T-cell (primary cell): Measurements from ENCODE around the gene GPATCH2. TPM values are rescaled to one million over a fixed set of nuclear protein-coding genes. Genes with fewer than 3 reads are reported as not detected.

ENCODE experiments used
- ATAC-seq, 4 experiments: fragments of 200-7000 bp in 3 of 4; fragments of 150-1000 bp in 1 of 4; cut with Tn5 transposase; replicated peaks in 1 of 4; 1 replicate in 3 of 4; 2 replicates in 1 of 4; pipeline ENCODE4 v1.10.0; 2021; ENCODE audit warnings: moderate library complexity in 3 of 4, mild to moderate bottlenecking in 2 of 4, moderate number of reproducible peaks in 1 of 4
- CTCF ChIA-PET, 2 donors: fragments of 300-600 bp; sonication (Branson Sonifier 250); formaldehyde crosslinking; loops; one replicate each; lab custom pipeline; 2022; ENCODE audit warnings: antibody characterized with exemption in 2 of 2; lab: Charles Lee
- POLR2A ChIA-PET, 2 donors: fragments of 300-600 bp; sonication (Branson Sonifier 250); formaldehyde crosslinking; loops; one replicate each; lab custom pipeline; 2022; ENCODE audit warnings: antibody characterized with exemption in 2 of 2; lab: Charles Lee
- DNase-seq, 35 experiments: peaks; one replicate each; pipeline versions ENCODE4 v3.0.0 to v3.0.0-alpha.2; 2013 to 2023
- H3K27ac ChIP-seq: one replicate; pipeline ENCODE4 v1.5.1; 2013; ENCODE audit warnings: low read length
- H3K27me3 ChIP-seq, 2 experiments: replicated peaks in 1 of 2; 1 replicate in 1 of 2; 2 replicates in 1 of 2; pipeline versions ENCODE4 v1.6.1 to v1.7.0; 2013; ENCODE audit warnings: low read length in 1 of 2, mixed read lengths in 1 of 2; ENCODE audit not compliant: control insufficient read depth in 2 of 2, insufficient read depth in 2 of 2; ENCODE audit errors: extremely low read depth in 1 of 2
- H3K36me3 ChIP-seq, 2 donors: 1 replicate in 1 of 2; 2 replicates in 1 of 2; pipeline versions ENCODE4 v1.6.1 to v1.7.0; 2013; ENCODE audit warnings: low read length in 1 of 2; ENCODE audit not compliant: control insufficient read depth in 2 of 2, insufficient read depth in 1 of 2; ENCODE audit errors: extremely low read depth in 1 of 2
- H3K4me1 ChIP-seq, 2 experiments: 1 replicate in 1 of 2; 2 replicates in 1 of 2; pipeline versions ENCODE4 v1.6.1 to v1.7.0; 2013; ENCODE audit warnings: low read length in 2 of 2, mixed read lengths in 1 of 2; ENCODE audit not compliant: insufficient read depth in 2 of 2, control insufficient read depth in 1 of 2; ENCODE audit errors: extremely low read depth in 1 of 2
- H3K4me3 ChIP-seq, 2 donors: 1 replicate in 1 of 2; 2 replicates in 1 of 2; pipeline versions ENCODE4 v1.5.1 to v1.7.0; 2013; ENCODE audit warnings: mild to moderate bottlenecking in 2 of 2, low read length in 1 of 2, moderate library complexity in 1 of 2; ENCODE audit not compliant: control insufficient read depth in 1 of 2; ENCODE audit errors: extremely low read depth in 1 of 2
- H3K9me3 ChIP-seq: 2 replicates; pipeline ENCODE4 v1.7.0; 2013
- H3K27ac Mint-ChIP-seq, 2 donors: one replicate each; pipeline ENCODE4 v1.8.0; 2020 to 2021; ENCODE audit warnings: mild to moderate bottlenecking in 2 of 2, mixed read lengths in 2 of 2
- H3K27me3 Mint-ChIP-seq, 2 donors: one replicate each; pipeline ENCODE4 v1.8.0; 2021 to 2022; ENCODE audit warnings: mixed read lengths in 2 of 2
- H3K36me3 Mint-ChIP-seq: one replicate; pipeline ENCODE4 v1.8.0; 2021; ENCODE audit warnings: mixed read lengths
- H3K4me1 Mint-ChIP-seq, 3 donors: one replicate each; pipeline ENCODE4 v1.8.0; 2020 to 2022; ENCODE audit warnings: mixed read lengths in 3 of 3, mild to moderate bottlenecking in 1 of 3
- H3K4me3 Mint-ChIP-seq, 3 donors: one replicate each; pipeline ENCODE4 v1.8.0; 2020 to 2022; ENCODE audit warnings: mild to moderate bottlenecking in 3 of 3, mixed read lengths in 3 of 3, moderate library complexity in 3 of 3
- H3K9me3 Mint-ChIP-seq, 3 donors: one replicate each; pipeline ENCODE4 v1.8.0; 2020 to 2022; ENCODE audit warnings: mixed read lengths in 3 of 3
- WGBS: methylation state at CpG from one replicate; pipeline ENCODE4 v1.1.5; 2013; ENCODE audit warnings: missing lambda C conversion rate; ENCODE audit not compliant: insufficient coverage; 5-methylcytosine and 5-hydroxymethylcytosine counted together
- total RNA-seq, 35 experiments: library from RNA in 6 of 35; stranded (reverse) in 6 of 35; fragments of 120-200 nt in 1 of 35; gene quantifications; one replicate each; pipeline versions ENCODE4 v1.2.1 to v1.2.4 and lab custom pipeline; 2013 to 2026

GPATCH2 gene
- total RNA-seq, 5 donors from 2014 or later (not counting 1 experiment from before 2014, with no cell fraction given), result 9.6 to 11.4 (median 10.7) TPM

DNA sequence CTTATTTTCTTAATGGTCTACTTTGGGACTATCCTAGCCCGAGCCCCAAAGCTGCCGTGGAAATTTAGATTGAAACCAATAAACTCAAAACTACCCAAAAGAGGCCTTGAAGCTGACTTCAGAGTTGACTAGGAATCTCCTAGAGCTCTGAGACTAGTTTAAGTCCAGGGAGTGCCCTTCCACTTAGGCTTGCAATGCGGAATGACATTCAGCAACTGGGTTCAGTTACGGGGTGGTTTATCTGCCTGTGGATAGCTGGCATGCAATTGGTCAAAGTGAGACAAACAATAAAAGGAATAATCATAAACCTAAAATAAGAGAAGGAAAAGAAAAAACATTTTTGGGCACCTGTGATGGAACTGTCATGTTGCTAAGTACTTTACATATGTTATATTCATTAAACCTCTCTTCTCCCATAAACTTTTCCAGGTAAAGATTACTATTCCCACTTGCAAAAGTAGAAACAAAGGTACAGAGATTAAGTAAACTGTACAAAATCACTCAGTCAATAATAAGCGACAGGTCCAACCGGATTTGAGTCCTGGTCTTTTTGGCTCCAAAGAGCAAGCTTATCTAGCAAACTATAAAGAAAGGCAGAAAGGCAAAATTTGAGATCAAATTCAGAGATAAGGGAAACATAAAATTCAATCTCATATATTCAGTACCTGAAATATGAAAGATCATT lies 56.5 kb downstream of the GPATCH2 start:
- ATAC-seq (no peak), DNase-seq (no peak)
- Mint-ChIP-seq H3K36me3 (peaks cover 15% of the 10 kb centered on the region), H3K4me1 (no peaks in the 10 kb centered on the region), H3K4me3 (no peak overlapping the region), H3K27ac (no peak overlapping the region), H3K27me3 (no peaks in the 10 kb centered on the region), H3K9me3 (no peaks in the 10 kb centered on the region)
- H3K36me3 ChIP-seq, result no peaks in the 10 kb centered on the region
- ChIA-PET POLR2A (no interaction called here), CTCF (interaction anchor here in 1 of 2 donors (1.0 kb wide), 1 partner anchor 12 kb away, joined by 3 read pairs; no protein-coding TSS in a partner anchor)
- no peak overlapping the region for H3K4me3 ChIP-seq
- WGBS, result no CpG with 5 or more reads among the region's 6 CpGs
- H3K27me3 ChIP-seq, result no peaks in the 10 kb centered on the region
- no peak overlapping the region for H3K27ac ChIP-seq
- no peaks in the 10 kb centered on the region for H3K9me3 ChIP-seq
- no peaks in the 10 kb centered on the region for H3K4me1 ChIP-seq

DNA sequence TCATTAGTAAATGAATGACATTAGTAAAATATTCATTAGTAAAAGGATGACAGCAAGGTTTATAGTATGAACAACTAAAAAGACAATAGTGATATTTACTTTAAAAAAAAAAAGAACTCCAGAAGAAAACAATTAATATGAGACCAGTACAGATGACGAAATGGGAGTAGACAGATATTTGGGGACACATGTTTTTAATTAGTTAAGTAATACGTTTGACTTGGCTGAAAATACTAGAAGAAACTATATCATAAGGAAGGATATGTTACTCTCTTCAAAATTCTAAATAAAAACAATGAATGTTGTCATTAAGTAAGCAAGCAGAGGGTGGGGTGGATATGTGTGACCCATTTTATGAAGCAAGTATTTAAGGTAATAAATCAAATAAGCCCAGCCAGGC lies 61.9 kb downstream of the GPATCH2 start:
- H3K4me1 Mint-ChIP-seq, result no peaks in the 10 kb centered on the region
- no peak for ATAC-seq

DNA sequence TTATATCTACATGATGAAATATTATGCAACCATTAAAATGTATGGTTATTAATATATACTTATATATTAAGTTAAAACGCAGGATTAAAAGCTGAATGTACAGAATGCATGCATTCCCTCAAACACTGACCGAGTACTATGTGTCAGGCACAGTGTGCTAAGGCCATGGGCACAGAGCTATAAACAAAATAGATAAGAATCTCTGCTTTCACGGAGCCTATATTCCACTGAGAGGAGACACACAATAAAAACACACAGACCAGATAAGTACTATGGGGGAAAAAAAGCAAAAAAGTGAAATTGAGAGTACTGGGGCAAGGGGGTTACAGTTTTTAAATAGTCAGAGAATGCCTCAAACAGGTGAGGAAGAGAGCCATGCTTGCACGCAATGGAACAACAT lies 62.7 kb downstream of the GPATCH2 start:
- H3K36me3 Mint-ChIP-seq, result peaks cover 24% of the 10 kb centered on the region
- POLR2A ChIA-PET, result no interaction called here
- no peaks in the 10 kb centered on the region for H3K9me3 Mint-ChIP-seq
- no peaks in the 10 kb centered on the region for H3K4me1 Mint-ChIP-seq
- no peaks in the 10 kb centered on the region for H3K27me3 Mint-ChIP-seq
- no peak overlapping the region for H3K27ac Mint-ChIP-seq
- 100% methylated on average over 1 of the region's 4 CpGs for WGBS
- no peak overlapping the region for H3K4me3 Mint-ChIP-seq
- DNase-seq (no peak), ATAC-seq (no peak)
- CTCF ChIA-PET, result no interaction called here
- Histone ChIP-seq H3K4me1 (no peaks in the 10 kb centered on the region), H3K36me3 (no peaks in the 10 kb centered on the region), H3K9me3 (no peaks in the 10 kb centered on the region), H3K4me3 (no peak overlapping the region), H3K27ac (no peak overlapping the region), H3K27me3 (no peaks in the 10 kb centered on the region)

More for the DNA sequence above, 61.9 kb downstream of the GPATCH2 start:
- no peaks in the 10 kb centered on the region for H3K36me3 ChIP-seq
- no CpG with 5 or more reads among the region's 2 CpGs for WGBS
- peaks cover 21% of the 10 kb centered on the region for H3K36me3 Mint-ChIP-seq
- no peak overlapping the region for H3K27ac Mint-ChIP-seq
- no peak overlapping the region for H3K4me3 Mint-ChIP-seq
- CTCF ChIA-PET, result no interaction called here
- no peak overlapping the region for H3K4me3 ChIP-seq
- no peaks in the 10 kb centered on the region for H3K27me3 ChIP-seq
- POLR2A ChIA-PET, result no interaction called here
- H3K9me3 ChIP-seq, result no peaks in the 10 kb centered on the region
- no peaks in the 10 kb centered on the region for H3K4me1 ChIP-seq
- H3K27ac ChIP-seq, result no peak overlapping the region
- H3K9me3 Mint-ChIP-seq, result no peaks in the 10 kb centered on the region
- H3K27me3 Mint-ChIP-seq, result no peaks in the 10 kb centered on the region
- no peak for DNase-seq

DNA sequence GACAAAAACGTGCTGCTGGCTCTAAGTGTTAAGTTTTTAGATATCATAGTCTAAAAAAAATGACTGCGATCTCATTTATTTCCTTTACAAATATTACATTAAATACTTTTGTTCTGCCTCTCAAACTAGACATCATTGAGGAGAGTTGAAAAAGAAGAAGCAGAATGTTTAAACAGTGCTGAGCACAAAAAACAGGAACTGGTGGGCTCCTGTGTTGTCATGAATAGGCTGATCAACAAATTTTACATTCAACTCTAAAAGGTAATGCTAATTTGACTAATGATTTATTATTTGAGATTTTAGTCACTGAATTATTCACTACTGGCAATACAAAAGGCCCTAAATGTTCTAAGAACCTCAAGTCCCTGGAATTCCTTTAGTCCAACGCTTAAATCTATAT lies 66.1 kb downstream of the GPATCH2 start:
- Histone ChIP-seq H3K9me3 (no peaks in the 10 kb centered on the region), H3K36me3 (no peaks in the 10 kb centered on the region), H3K4me1 (no peaks in the 10 kb centered on the region), H3K27ac (no peak overlapping the region), H3K4me3 (no peak overlapping the region), H3K27me3 (no peaks in the 10 kb centered on the region)
- H3K36me3 Mint-ChIP-seq, result peaks cover 28% of the 10 kb centered on the region
- H3K9me3 Mint-ChIP-seq, result no peaks in the 10 kb centered on the region
- no peaks in the 10 kb centered on the region for H3K4me1 Mint-ChIP-seq
- CTCF ChIA-PET, result no interaction called here
- no peaks in the 10 kb centered on the region for H3K27me3 Mint-ChIP-seq
- no peak overlapping the region for H3K4me3 Mint-ChIP-seq
- DNase-seq (no peak), ATAC-seq (no peak)
- POLR2A ChIA-PET, result no interaction called here
- no CpG with 5 or more reads among the region's 3 CpGs for WGBS
- H3K27ac Mint-ChIP-seq, result no peak overlapping the region

DNA sequence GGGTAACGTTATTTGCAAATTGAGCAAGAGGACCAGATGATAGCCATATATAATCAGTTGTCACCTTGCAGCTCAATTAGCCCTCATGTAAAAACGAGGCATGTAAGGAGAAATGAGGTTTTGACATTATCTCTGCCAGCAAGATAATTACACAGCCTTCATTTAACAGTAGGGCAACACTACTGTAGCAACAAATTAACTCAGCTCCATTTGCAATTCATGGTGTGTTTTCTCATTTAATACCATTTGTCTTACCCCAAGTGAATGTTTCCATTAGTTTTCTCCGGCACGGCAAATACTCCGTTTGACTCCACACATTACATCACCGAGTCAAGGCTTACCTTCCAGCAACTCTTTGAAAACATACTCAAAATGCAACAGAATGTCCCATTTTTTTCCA lies 66.7 kb downstream of the GPATCH2 start:
- H3K9me3 Mint-ChIP-seq, result peaks cover 0 to 4% (median 0%) of the 10 kb centered on the region in 3 donors
- no peak overlapping the region for H3K4me3 Mint-ChIP-seq
- no peaks in the 10 kb centered on the region for H3K27me3 Mint-ChIP-seq
- ChIA-PET CTCF (no interaction called here), POLR2A (no interaction called here)
- H3K4me1 Mint-ChIP-seq, result no peaks in the 10 kb centered on the region
- Histone ChIP-seq H3K36me3 (no peaks in the 10 kb centered on the region), H3K27me3 (no peaks in the 10 kb centered on the region), H3K4me3 (no peak overlapping the region), H3K27ac (no peak overlapping the region), H3K9me3 (no peaks in the 10 kb centered on the region), H3K4me1 (no peaks in the 10 kb centered on the region)
- H3K36me3 Mint-ChIP-seq, result peaks cover 33% of the 10 kb centered on the region
- DNase-seq (no peak), ATAC-seq (no peak)
- H3K27ac Mint-ChIP-seq, result no peak overlapping the region
- no CpG with 5 or more reads among the region's 6 CpGs for WGBS

DNA sequence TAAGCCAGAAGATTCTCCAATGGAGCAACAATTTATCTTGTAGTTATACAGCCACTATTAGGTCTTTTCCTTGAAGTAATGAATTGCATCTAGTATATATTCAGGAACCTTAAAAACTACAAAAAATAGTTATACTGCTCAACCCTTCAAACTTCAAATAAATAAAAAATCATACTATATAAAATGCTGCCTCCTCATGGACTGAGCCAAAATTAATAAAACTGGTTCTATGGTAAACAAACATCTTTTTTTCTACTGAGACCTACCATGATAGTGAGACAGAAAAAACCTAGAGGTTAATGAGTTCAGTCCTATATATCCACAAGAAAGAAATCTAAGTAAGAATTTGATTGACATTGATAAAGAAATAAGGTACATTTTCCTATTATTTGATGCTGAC lies 67.7 kb downstream of the GPATCH2 start:
- ChIA-PET POLR2A (no interaction called here), CTCF (no interaction called here)
- Mint-ChIP-seq H3K27ac (no peak overlapping the region), H3K9me3 (peaks cover 0 to 4% (median 0%) of the 10 kb centered on the region in 3 donors), H3K27me3 (no peaks in the 10 kb centered on the region), H3K36me3 (peaks cover 38% of the 10 kb centered on the region), H3K4me3 (no peak overlapping the region), H3K4me1 (no peaks in the 10 kb centered on the region)
- H3K36me3 ChIP-seq, result no peaks in the 10 kb centered on the region
- no peaks in the 10 kb centered on the region for H3K27me3 ChIP-seq
- no peak for DNase-seq
- H3K27ac ChIP-seq, result no peak overlapping the region
- no peak overlapping the region for H3K4me3 ChIP-seq
- ATAC-seq, result no peak
- H3K4me1 ChIP-seq, result no peaks in the 10 kb centered on the region
- no peaks in the 10 kb centered on the region for H3K9me3 ChIP-seq
